ENCODE results near the gene TSPAN10.
A peak's percentile ranks its signal among the peaks of the same experiment; 100 is the strongest.
"Not testable (repeated sequence)": the region's sequence is repeated elsewhere in the genome, so short reads cannot be mapped to it uniquely, and the experiment has no call there.

Gene TSPAN10

DNA sequence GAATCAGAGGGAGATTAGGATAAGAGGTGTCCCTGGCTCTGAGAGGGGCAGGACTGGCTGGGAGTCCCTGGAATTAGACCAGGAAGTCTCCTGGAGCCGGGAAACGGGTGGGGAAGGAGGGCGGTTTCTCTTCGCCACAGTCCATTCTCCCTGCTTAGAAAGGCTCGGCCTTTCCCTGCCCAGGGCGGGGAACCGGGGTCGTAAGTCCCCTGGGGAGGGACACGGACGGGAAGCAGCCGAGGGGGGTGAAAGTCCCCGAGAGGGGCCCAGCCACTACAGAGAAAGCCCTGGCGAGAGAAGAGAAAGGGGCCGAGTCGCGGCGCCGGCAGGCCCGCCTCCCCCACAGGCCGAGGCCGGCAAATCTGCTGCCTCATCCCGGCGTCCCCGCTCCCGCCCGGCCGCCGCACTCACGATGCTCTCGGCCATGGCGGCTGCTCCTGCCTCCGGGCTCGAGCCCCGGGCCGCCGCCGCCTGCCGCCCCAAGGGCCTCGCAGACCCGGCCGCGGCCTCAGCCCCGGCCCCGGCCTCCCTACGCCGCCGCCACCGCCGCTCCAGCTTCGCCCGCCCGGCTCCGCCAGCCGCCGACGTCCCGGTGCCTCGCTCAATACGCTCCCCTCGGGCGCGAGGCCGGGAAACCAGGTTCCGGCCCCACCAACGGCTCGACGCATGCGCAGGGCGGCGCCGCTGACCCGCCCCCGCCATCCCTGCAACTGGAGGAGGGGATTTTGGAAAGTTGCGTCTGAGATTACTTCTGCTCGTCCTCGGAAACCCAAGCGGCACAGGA, at the start of gene TSPAN10, which contains the start of gene NPLOC4:
Gene TSPAN10, plus strand, starts transcription at position 692 of the 784 bp plus-strand sequence. CDS start 5,217 bp downstream, outside the sequence.
Gene NPLOC4, minus strand, starts transcription at position 608 of the 784 bp plus-strand sequence. Its CDS starts 182 bp downstream, at position 426.
- DNase-seq, result peak; percentile 71

DNA sequence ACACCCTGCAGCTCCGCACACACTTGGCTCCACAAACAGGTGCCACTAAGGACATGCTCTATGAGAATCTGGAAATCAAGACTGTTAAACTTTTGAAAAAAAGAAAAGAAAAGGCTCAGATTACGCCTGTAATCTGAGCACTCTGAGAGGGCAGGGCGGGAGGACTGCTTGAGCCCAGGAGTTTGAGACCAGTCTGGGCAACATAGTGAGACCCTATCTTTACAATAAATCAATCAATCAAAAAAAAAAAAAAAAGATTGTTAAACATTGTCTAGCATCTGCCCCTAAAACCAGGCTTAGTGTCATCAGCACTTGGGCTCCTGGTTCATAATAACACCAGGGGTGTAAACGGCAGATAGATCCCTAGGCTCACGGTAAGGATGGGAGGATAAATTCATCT, 47.4 kb upstream of the TSPAN10 start:
- DNase-seq, result no peak

DNA sequence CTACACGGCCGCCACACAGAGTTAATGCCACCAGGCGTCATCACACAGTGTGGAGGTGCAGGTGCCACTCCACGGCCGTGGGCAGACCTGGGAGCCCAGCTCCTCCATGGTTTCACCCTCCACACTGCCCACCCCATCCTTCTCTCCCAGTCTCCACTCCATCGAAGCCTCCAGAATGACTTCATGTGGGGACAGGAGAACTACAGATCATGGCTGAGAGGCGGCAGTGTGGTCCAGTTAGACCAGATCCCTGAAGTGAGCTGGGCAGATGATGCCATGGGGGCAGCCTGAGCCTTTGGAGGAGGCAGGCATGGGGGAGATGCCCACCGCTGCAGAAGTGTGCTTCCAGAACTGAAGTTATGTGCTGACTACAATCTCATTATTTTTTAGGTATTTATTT, 46.9 kb upstream of the TSPAN10 start:
- no peak for DNase-seq

DNA sequence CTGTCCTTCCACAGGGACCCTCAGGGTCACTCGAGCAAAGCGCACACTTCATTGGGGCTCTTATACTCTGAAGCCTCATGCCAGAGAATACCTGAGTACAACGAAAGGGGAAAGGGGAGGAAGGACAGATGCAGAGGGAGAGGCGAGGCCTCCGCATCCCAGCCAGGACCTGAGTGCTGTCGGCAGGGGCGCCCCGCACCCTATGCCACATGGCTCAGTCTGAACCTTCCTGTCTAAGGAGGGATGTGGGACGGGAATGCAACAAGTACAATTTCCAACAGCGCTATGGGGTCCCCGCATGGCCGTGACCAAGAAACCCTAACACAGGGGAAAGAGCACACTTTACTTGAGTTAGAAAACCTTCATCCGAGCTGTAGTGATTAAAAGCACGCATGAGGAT, 45.0 kb upstream of the TSPAN10 start:
- no peak for DNase-seq

GRCh38 chr17:81593105-81593871, 43.7 kb upstream of the TSPAN10 start:
- no peak for DNase-seq

DNA sequence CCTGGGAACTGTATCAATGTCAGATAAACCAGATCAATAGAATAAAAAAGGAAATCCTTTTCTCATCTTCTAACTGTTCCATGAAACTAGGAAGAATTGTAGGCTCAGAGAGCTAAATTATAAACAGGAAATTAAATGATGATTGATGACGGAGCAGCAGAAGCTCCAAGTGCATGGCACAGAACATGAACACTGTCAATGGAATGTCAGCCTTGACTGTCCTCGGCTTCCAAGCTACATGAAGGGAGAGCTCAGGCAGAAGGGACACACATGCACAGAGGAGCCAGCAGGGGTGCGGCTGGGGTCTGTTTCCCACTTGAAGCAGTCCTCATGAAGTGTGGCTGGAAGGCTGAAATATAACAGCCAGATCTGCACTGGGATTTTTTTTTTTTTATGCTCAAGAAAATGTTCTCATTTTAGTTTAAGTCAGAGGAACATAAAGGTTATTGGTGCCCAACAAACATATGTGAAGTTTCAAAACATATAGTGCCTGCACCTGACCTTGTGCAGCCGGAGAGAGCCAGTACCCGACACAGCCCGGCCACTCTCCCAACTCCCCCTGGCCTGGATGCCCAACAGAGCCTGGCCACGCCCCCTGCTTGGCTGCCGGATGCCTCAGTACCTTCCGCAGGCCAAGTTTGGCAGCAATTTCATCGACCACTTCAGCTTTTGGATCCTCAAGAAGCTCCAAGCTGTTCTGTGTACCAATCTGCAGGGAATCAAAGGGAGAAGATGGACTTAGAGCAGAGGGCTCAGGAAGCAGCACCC, 37.1 kb upstream of the TSPAN10 start:
- no peak for DNase-seq

GRCh38 chr17:81601525-81602120, 35.4 kb upstream of the TSPAN10 start:
- DNase-seq, result peak; percentile 7

GRCh38 chr17:81603846-81604610, 33.0 kb upstream of the TSPAN10 start:
- no peak for DNase-seq

GRCh38 chr17:81607431-81607830, 29.6 kb upstream of the TSPAN10 start:
- no peak for DNase-seq

GRCh38 chr17:81608082-81608481, 28.9 kb upstream of the TSPAN10 start:
- no peak for DNase-seq

GRCh38 chr17:81608605-81609004, 28.4 kb upstream of the TSPAN10 start:
- no peak for DNase-seq

GRCh38 chr17:81609541-81610311, 27.3 kb upstream of the TSPAN10 start:
- DNase-seq, result no peak

GRCh38 chr17:81612172-81612970, 24.6 kb upstream of the TSPAN10 start:
- no peak for DNase-seq

- no peak for DNase-seq
Measured at GRCh38 chr17:81615401-81615930, 21.5 kb upstream of the TSPAN10 start.

- DNase-seq, result no peak
Measured at GRCh38 chr17:81616877-81617276, 20.1 kb upstream of the TSPAN10 start.

GRCh38 chr17:81618307-81618706, 18.7 kb upstream of the TSPAN10 start:
- not testable (repeated sequence) for DNase-seq

DNA sequence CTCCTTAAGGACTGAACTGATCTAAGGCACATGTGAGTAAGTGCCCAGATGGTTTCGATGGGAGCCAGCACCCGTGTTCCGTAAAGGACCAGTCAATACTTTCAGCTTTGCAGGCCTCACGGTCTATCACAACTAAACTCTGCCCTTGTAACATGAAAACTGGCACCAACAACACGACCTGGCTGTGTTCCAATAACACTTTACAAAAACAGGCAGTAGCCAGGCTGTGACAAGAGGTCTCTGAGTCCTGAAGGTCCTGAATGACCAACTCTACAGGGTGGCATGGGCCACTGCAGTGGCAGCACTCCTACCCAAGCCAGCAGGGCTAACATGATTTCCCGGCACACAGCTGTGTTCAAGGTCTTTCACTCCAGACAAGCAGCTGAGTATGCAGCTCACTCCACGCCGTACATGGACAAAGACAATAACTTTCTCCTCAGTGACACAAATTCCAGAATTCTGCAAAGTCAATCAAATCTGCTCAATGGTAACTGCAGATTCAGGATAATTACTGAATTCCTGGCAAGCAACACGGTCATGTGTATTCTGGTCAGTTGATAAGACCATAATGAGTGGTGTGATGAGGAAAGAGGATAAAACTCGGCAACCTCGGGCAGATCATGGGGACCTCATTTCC, 15.4 kb upstream of the TSPAN10 start:
- DNase-seq, result no peak

GRCh38 chr17:81630274-81630673, 6.7 kb upstream of the TSPAN10 start:
- DNase-seq, result no peak

- DNase-seq, result no peak
Measured at GRCh38 chr17:81631482-81631881, 5.5 kb upstream of the TSPAN10 start.

- no peak for DNase-seq
Measured at GRCh38 chr17:81635431-81635830, 1.6 kb upstream of the TSPAN10 start.

Measured in stimulated activated naive CD4-positive, alpha-beta T cell treated with Interleukin-2 at 50 U/mL for 16 hours (primary cell).